Aorta (tissue), 5 donors: ENCODE measurements around the gene PPP3CA. TPM values are rescaled to one million over a fixed set of nuclear protein-coding genes. Genes with fewer than 3 reads are reported as not detected.

Experiments used
- ATAC-seq: fragments of 200-7000 bp; cut with Tn5 transposase; one replicate; pipeline ENCODE4 v1.9.1; 2022; ENCODE audit warnings: moderate library complexity; ENCODE audit not compliant: low FRiP score
- DNase-seq, 2 donors: peaks; one replicate each; pipeline ENCODE4 v3.0.0-alpha.2; 2020
- H3K27ac ChIP-seq, 2 donors: one replicate each; pipeline ENCODE4 v1.5.1; 2013; ENCODE audit warnings: low read length in 2 of 2, mild to moderate bottlenecking in 2 of 2, moderate library complexity in 2 of 2, control low read depth in 1 of 2, inconsistent platforms in 1 of 2, low read depth in 1 of 2
- H3K27me3 ChIP-seq, 2 donors: one replicate each; pipeline ENCODE4 v1.6.1; 2013; ENCODE audit warnings: control low read depth in 1 of 2, low read length in 1 of 2, mild to moderate bottlenecking in 1 of 2, moderate library complexity in 1 of 2; ENCODE audit not compliant: insufficient read depth in 2 of 2, control insufficient read depth in 1 of 2
- H3K36me3 ChIP-seq, 2 donors: one replicate each; pipeline ENCODE4 v1.6.1; 2013; ENCODE audit warnings: control low read depth in 1 of 2, low read length in 1 of 2, mild to moderate bottlenecking in 1 of 2; ENCODE audit not compliant: insufficient read depth in 2 of 2, control insufficient read depth in 1 of 2
- H3K4me1 ChIP-seq, 2 donors: one replicate each; pipeline ENCODE4 v1.6.1; 2013; ENCODE audit warnings: low read length in 2 of 2, control low read depth in 1 of 2, mild to moderate bottlenecking in 1 of 2, moderate library complexity in 1 of 2; ENCODE audit not compliant: insufficient read depth in 2 of 2, control insufficient read depth in 1 of 2
- H3K4me3 ChIP-seq, 2 donors: one replicate each; pipeline ENCODE4 v1.5.1; 2013; ENCODE audit warnings: low read length in 2 of 2, control low read depth in 1 of 2, mild to moderate bottlenecking in 1 of 2
- H3K9me3 ChIP-seq: one replicate; pipeline ENCODE4 v1.6.1; 2013; ENCODE audit warnings: mild to moderate bottlenecking, low read length; ENCODE audit not compliant: control insufficient read depth
- WGBS, 2 donors: extraction: QIAGEN DNeasy Blood & Tissue Kit; methylation state at CpG; one replicate each; pipeline ENCODE4 v1.1.7; 2013; 5-methylcytosine and 5-hydroxymethylcytosine counted together
- intact Hi-C, 2 donors: fragments of 100-400 bp; cut with DNase I; formaldehyde crosslinking; loops; one replicate each; pipeline versions ENCODE4 v1.14.2 to v1.15.0; 2022
- long read RNA-seq, 2 donors: library from polyadenylated mRNA; unstranded; transcript quantifications; one replicate each; pipeline ENCODE4 v2.0.0, GENCODE V29; 2020 to 2021
- polyA plus RNA-seq, 2 donors: library from polyadenylated mRNA; stranded (reverse); fragments of 200-250 nt; gene quantifications; one replicate each; pipeline ENCODE4 v1.2.3, GENCODE V29; 2013
- total RNA-seq, 2 donors: library from RNA; stranded (reverse); fragmentation: NEBNext Ultra II Directional; extraction: Animal tissue kit (Norgen Biotek cat#: 25700); gene quantifications; one replicate each; pipeline ENCODE4 v1.2.1, GENCODE V29; 2021
- donor health status: healthy with polysubstance abuse.
- donor health status: Bipolar disorder and iron deficiency.
- donor health status: DM: no; HTN: no; CAD: no.
- donor health status: DM: no; HTN: no; CAD: no.
- donor health status: DM: yes; HTN: yes; CAD: no.

Gene PPP3CA
- total RNA-seq (10 to 100 TPM; 37.3 to 56.4 TPM), polyA plus RNA-seq (10 to 100 TPM in 1 of 2 donors, 1 to 10 TPM in 1; 6.8 to 12.1 TPM)
- long read RNA-seq, donor 1, transcript PPP3CA-202 (13 exons, 3,604 nt), result major isoform, 7 of 26 reads
- long read RNA-seq, donor 1, partial matches to known transcripts, result 1 of 26 reads
- long read RNA-seq, donor 1, other reads (novel, unspliced or antisense), result 18 of 26 reads
- long read RNA-seq, donor 2, full-length matches to known transcripts, result 25 of 71 reads
- long read RNA-seq, donor 2, partial matches to known transcripts, result 8 of 71 reads
- long read RNA-seq, donor 2, other reads (novel, unspliced or antisense), result 38 of 71 reads

GRCh38 chr4:101347267-101347556 is at the start of gene PPP3CA:
PPP3CA (minus strand) TSS chr4:101347526.
- Histone ChIP-seq H3K27ac (peak within 1 kb of the TSS; percentile 8 to 71), H3K4me1 (no peaks in the 10 kb centered on the region), H3K9me3 (no peaks in the 10 kb centered on the region), H3K27me3 (no peaks in the 10 kb centered on the region), H3K36me3 (no peaks in the 10 kb centered on the region), H3K4me3 (peak within 1 kb of the TSS; percentile 71 to 99)
- intact Hi-C loops, result loop anchor here (5.0 to 10.0 kb wide), 3 partner anchors 52 to 152 kb away; no protein-coding TSS in a partner anchor
- DNase-seq, result no peak
- WGBS, 2 donors, result 1% methylated on average over 29 to 41 of the region's 41 CpGs
- ATAC-seq, result peak; percentile 0

GRCh38 chr4:101393256-101393655 is 45.9 kb upstream of the PPP3CA start:
- Histone ChIP-seq H3K27me3 (no peaks in the 10 kb centered on the region), H3K36me3 (no peaks in the 10 kb centered on the region), H3K4me3 (no peak overlapping the region), H3K9me3 (no peaks in the 10 kb centered on the region), H3K27ac (no peak overlapping the region), H3K4me1 (no peaks in the 10 kb centered on the region)
- DNase-seq (no peak), ATAC-seq (no peak)
- intact Hi-C loops, result no loop called here
- 65 to 66% methylated on average over 2 of the region's 2 CpGs for WGBS, 2 donors

- no peaks in the 10 kb centered on the region for H3K27me3 ChIP-seq
- no peaks in the 10 kb centered on the region for H3K36me3 ChIP-seq
- H3K27ac ChIP-seq, result no peak overlapping the region
- ATAC-seq (no peak), DNase-seq (no peak)
- H3K9me3 ChIP-seq, result no peaks in the 10 kb centered on the region
- H3K4me3 ChIP-seq, result no peak overlapping the region
- H3K4me1 ChIP-seq, result no peaks in the 10 kb centered on the region
- WGBS, 2 donors, result 91 to 93% methylated on average over 5 of the region's 5 CpGs
- intact Hi-C loops, result no loop called here
Measured at GRCh38 chr4:101370663-101371210, 23.4 kb upstream of the PPP3CA start.

- ATAC-seq (no peak), DNase-seq (no peak)
- Histone ChIP-seq H3K27me3 (no peaks in the 10 kb centered on the region), H3K27ac (no peak overlapping the region), H3K36me3 (no peaks in the 10 kb centered on the region), H3K4me3 (no peak overlapping the region), H3K4me1 (no peaks in the 10 kb centered on the region), H3K9me3 (no peaks in the 10 kb centered on the region)
- 52 to 58% methylated on average over 1 of the region's 1 CpG for WGBS, 2 donors
- intact Hi-C loops, result no loop called here
Measured at GRCh38 chr4:101367201-101367600, 19.9 kb upstream of the PPP3CA start.

GRCh38 chr4:101366331-101366730 is 19.0 kb upstream of the PPP3CA start:
- intact Hi-C loops, result no loop called here
- H3K27ac ChIP-seq, result no peak overlapping the region
- no peaks in the 10 kb centered on the region for H3K4me1 ChIP-seq
- H3K4me3 ChIP-seq, result no peak overlapping the region
- H3K9me3 ChIP-seq, result no peaks in the 10 kb centered on the region
- H3K36me3 ChIP-seq, result no peaks in the 10 kb centered on the region
- H3K27me3 ChIP-seq, result no peaks in the 10 kb centered on the region
- no peak for ATAC-seq
- DNase-seq, result no peak

GRCh38 chr4:101357751-101358150 is 10.4 kb upstream of the PPP3CA start:
- intact Hi-C loops, result no loop called here
- no peaks in the 10 kb centered on the region for H3K27me3 ChIP-seq
- no peaks in the 10 kb centered on the region for H3K4me1 ChIP-seq
- H3K9me3 ChIP-seq, result peaks cover 2% of the 10 kb centered on the region
- no peak overlapping the region for H3K4me3 ChIP-seq
- H3K27ac ChIP-seq, result no peak overlapping the region
- no peak for DNase-seq
- H3K36me3 ChIP-seq, result no peaks in the 10 kb centered on the region
- no peak for ATAC-seq
- 53 to 66% methylated on average over 3 of the region's 3 CpGs for WGBS, 2 donors

- Histone ChIP-seq H3K27me3 (no peaks in the 10 kb centered on the region), H3K36me3 (no peaks in the 10 kb centered on the region), H3K9me3 (peaks cover 2% of the 10 kb centered on the region), H3K4me1 (no peaks in the 10 kb centered on the region), H3K4me3 (no peak overlapping the region), H3K27ac (no peak overlapping the region)
- intact Hi-C loops, result no loop called here
- DNase-seq (no peak), ATAC-seq (no peak)
Measured at GRCh38 chr4:101356928-101357327, 9.6 kb upstream of the PPP3CA start.

- no peak for ATAC-seq
- WGBS, 2 donors, result 78 to 79% methylated on average over 8 of the region's 8 CpGs
- DNase-seq, result no peak
- Histone ChIP-seq H3K4me3 (no peak overlapping the region), H3K36me3 (no peaks in the 10 kb centered on the region), H3K4me1 (no peaks in the 10 kb centered on the region), H3K27ac (no peak overlapping the region), H3K27me3 (no peaks in the 10 kb centered on the region), H3K9me3 (peaks cover 2% of the 10 kb centered on the region)
- intact Hi-C loops, result no loop called here
Measured at GRCh38 chr4:101355767-101356702, 8.7 kb upstream of the PPP3CA start.
